C4-2B (cell line): ENCODE data around the gene JCHAIN.
"Not testable (repeated sequence)": the region's sequence is repeated elsewhere in the genome, so short reads cannot be mapped to it uniquely, and the experiment has no call there.

ENCODE experiments used
- H3K27ac ChIP-seq: fragments of 450-650 bp; 2 replicates; pipeline ENCODE4 v1.5.1; 2017
- CTCF ChIP-seq: fragments of 450-650 bp; conservative IDR thresholded peaks from 2 replicates; pipeline ENCODE4 v1.5.1; 2017; ENCODE audit warnings: mild to moderate bottlenecking
- ZFX ChIP-seq: fragments of 450-650 bp; IDR thresholded peaks from 2 replicates; pipeline ENCODE4 v1.6.1; 2017

The JCHAIN gene

GRCh38 chr4:70651864-70652506 is 14.3 kb downstream of the JCHAIN start:
- TF ChIP-seq ZFX (no peak), CTCF (peak; percentile 65)
- H3K27ac ChIP-seq: no peak overlapping the region

GRCh38 chr4:70650741-70651140 is 15.6 kb downstream of the JCHAIN start:
- H3K27ac ChIP-seq: not testable (repeated sequence)

DNA sequence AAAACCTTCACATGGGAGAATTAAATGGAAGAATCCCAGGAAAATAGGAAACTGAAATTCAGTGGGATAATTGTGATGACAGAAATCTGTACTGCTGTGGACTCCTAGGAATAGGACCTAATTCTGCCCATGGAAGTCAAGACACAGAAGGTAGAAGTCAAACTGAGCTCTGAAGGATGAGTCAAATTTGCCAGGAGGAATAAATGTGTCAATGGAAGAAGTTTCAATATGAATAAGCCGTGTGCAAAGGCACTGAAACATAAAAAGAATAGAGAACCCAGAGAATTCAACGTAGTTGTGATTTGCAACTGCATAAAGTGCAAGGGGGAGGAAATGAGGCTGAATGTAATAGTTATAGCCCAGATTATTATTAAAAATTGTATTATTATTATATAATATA is 26.1 kb downstream of the JCHAIN start:
- TF ChIP-seq CTCF (no peak), ZFX (no peak)
- no peak overlapping the region for H3K27ac ChIP-seq

- no peak overlapping the region for H3K27ac ChIP-seq
- TF ChIP-seq CTCF (no peak), ZFX (no peak)
Measured at GRCh38 chr4:70637239-70637913, 28.9 kb downstream of the JCHAIN start.

- H3K27ac ChIP-seq: no peak overlapping the region
- no peak for TF ChIP-seq CTCF
- TF ChIP-seq ZFX: no peak
Measured at GRCh38 chr4:70634482-70634881, 31.8 kb downstream of the JCHAIN start.

DNA sequence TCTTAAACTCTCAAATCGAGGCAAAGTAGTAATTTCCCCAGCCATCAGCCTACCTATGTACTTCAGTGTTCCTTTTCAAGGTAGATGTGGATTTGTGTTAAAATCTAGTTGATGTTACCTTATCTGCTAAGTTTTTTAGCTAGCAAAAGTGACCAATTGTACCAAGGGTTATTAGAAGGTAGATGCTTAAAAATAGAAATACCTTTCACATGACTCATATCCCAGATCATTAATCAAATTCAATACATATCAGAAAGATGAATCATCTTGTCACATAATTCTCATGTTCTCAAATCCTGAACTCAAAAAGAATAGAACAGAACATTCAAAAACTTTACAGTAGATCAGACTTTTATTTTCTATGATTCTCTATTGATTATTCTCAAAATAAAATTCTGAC is 34.3 kb downstream of the JCHAIN start:
- H3K27ac ChIP-seq: no peak overlapping the region
- TF ChIP-seq ZFX (no peak), CTCF (no peak)

- H3K27ac ChIP-seq: no peak overlapping the region
- TF ChIP-seq ZFX: no peak
- TF ChIP-seq CTCF: no peak
Measured at GRCh38 chr4:70630162-70630561, 36.1 kb downstream of the JCHAIN start.
